ENCODE results near the gene CAMKK1.

Gene CAMKK1

GRCh38 chr17:3926860-3927627 lies 34.2 kb upstream of the CAMKK1 start:
- Histone ChIP-seq H3K4me3 (ENCODE audit: low read length) (no peak overlapping the region), H3K27ac (ENCODE audit: low read length) (no peak overlapping the region), H3K9me3 (ENCODE audit: control insufficient read depth, insufficient read depth, low read length) (no peaks in the 10 kb centered on the region), H3K4me1 (ENCODE audit: control insufficient read depth, insufficient read depth, low read length) (no peaks in the 10 kb centered on the region), H3K36me3 (ENCODE audit: control insufficient read depth, insufficient read depth, low read length) (no peaks in the 10 kb centered on the region), H3K27me3 (ENCODE audit: control insufficient read depth, insufficient read depth, low read length) (no peaks in the 10 kb centered on the region)
- DNase-seq (ENCODE audit: low read depth, low spot score) = no peak
- no CpG with 5 or more reads among the region's 16 CpGs for WGBS (ENCODE audit: insufficient coverage, insufficient read length)

- DNase-seq (ENCODE audit: low read depth, low spot score) = no peak
- no peak overlapping the region for H3K4me3 ChIP-seq (ENCODE audit: low read length)
- no CpG with 5 or more reads among the region's 17 CpGs for WGBS (ENCODE audit: insufficient coverage, insufficient read length)
- no peaks in the 10 kb centered on the region for H3K27me3 ChIP-seq (ENCODE audit: control insufficient read depth, insufficient read depth, low read length)
- no peaks in the 10 kb centered on the region for H3K9me3 ChIP-seq (ENCODE audit: control insufficient read depth, insufficient read depth, low read length)
- H3K27ac ChIP-seq (ENCODE audit: low read length) = no peak overlapping the region
- H3K4me1 ChIP-seq (ENCODE audit: control insufficient read depth, insufficient read depth, low read length) = no peaks in the 10 kb centered on the region
- no peaks in the 10 kb centered on the region for H3K36me3 ChIP-seq (ENCODE audit: control insufficient read depth, insufficient read depth, low read length)
Measured at GRCh38 chr17:3925684-3926485, 33.0 kb upstream of the CAMKK1 start.

- Histone ChIP-seq H3K4me3 (ENCODE audit: low read length) (no peak overlapping the region), H3K27ac (ENCODE audit: low read length) (no peak overlapping the region), H3K9me3 (ENCODE audit: control insufficient read depth, insufficient read depth, low read length) (no peaks in the 10 kb centered on the region), H3K27me3 (ENCODE audit: control insufficient read depth, insufficient read depth, low read length) (no peaks in the 10 kb centered on the region), H3K36me3 (ENCODE audit: control insufficient read depth, insufficient read depth, low read length) (no peaks in the 10 kb centered on the region), H3K4me1 (ENCODE audit: control insufficient read depth, insufficient read depth, low read length) (no peaks in the 10 kb centered on the region)
- no peak for DNase-seq (ENCODE audit: low read depth, low spot score)
- WGBS (ENCODE audit: insufficient coverage, insufficient read length) = no CpG with 5 or more reads among the region's 40 CpGs
Measured at GRCh38 chr17:3924512-3925350, 31.9 kb upstream of the CAMKK1 start.

- H3K36me3 ChIP-seq (ENCODE audit: control insufficient read depth, insufficient read depth, low read length) = no peaks in the 10 kb centered on the region
Measured at GRCh38 chr17:3923466-3924190, 30.8 kb upstream of the CAMKK1 start.

DNA sequence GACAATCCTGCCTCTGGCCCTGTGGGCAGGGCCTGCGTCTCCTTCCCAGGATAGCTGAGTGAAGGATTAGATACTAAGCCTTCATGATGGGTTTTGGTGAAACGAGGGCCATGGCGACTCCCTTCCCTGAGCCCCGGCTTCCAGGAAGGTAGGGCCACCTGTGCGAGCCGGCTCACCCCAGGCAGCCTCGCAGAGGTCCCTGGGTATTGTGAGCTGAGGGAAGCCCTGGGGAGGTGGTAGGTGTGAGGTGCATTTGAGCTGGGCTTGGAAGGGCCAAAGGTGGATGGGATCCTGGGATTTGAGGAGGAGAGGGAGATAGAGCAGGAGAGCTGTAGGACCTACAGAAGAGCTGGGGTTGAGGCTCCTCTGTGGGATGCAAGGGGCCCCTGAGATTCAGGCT lies 29.9 kb upstream of the CAMKK1 start:
- no CpG with 5 or more reads among the region's 7 CpGs for WGBS (ENCODE audit: insufficient coverage, insufficient read length)
- Histone ChIP-seq H3K27ac (ENCODE audit: low read length) (no peak overlapping the region), H3K9me3 (ENCODE audit: control insufficient read depth, insufficient read depth, low read length) (no peaks in the 10 kb centered on the region), H3K36me3 (ENCODE audit: control insufficient read depth, insufficient read depth, low read length) (no peaks in the 10 kb centered on the region), H3K4me1 (ENCODE audit: control insufficient read depth, insufficient read depth, low read length) (no peaks in the 10 kb centered on the region; the same call in 1 of the 2 replicates), H3K27me3 (ENCODE audit: control insufficient read depth, insufficient read depth, low read length) (no peaks in the 10 kb centered on the region), H3K4me3 (ENCODE audit: low read length) (no peak overlapping the region)
- DNase-seq (ENCODE audit: low read depth, low spot score) = no peak

More at GRCh38 chr17:3923466-3924190, 30.8 kb upstream of the CAMKK1 start:
- no peak overlapping the region for H3K4me3 ChIP-seq (ENCODE audit: low read length)
- no peaks in the 10 kb centered on the region for H3K4me1 ChIP-seq (ENCODE audit: control insufficient read depth, insufficient read depth, low read length)
- H3K27ac ChIP-seq (ENCODE audit: low read length) = no peak overlapping the region
- no CpG with 5 or more reads among the region's 18 CpGs for WGBS (ENCODE audit: insufficient coverage, insufficient read length)
- no peak for DNase-seq (ENCODE audit: low read depth, low spot score)
- H3K9me3 ChIP-seq (ENCODE audit: control insufficient read depth, insufficient read depth, low read length) = no peaks in the 10 kb centered on the region
- H3K27me3 ChIP-seq (ENCODE audit: control insufficient read depth, insufficient read depth, low read length) = no peaks in the 10 kb centered on the region

DNA sequence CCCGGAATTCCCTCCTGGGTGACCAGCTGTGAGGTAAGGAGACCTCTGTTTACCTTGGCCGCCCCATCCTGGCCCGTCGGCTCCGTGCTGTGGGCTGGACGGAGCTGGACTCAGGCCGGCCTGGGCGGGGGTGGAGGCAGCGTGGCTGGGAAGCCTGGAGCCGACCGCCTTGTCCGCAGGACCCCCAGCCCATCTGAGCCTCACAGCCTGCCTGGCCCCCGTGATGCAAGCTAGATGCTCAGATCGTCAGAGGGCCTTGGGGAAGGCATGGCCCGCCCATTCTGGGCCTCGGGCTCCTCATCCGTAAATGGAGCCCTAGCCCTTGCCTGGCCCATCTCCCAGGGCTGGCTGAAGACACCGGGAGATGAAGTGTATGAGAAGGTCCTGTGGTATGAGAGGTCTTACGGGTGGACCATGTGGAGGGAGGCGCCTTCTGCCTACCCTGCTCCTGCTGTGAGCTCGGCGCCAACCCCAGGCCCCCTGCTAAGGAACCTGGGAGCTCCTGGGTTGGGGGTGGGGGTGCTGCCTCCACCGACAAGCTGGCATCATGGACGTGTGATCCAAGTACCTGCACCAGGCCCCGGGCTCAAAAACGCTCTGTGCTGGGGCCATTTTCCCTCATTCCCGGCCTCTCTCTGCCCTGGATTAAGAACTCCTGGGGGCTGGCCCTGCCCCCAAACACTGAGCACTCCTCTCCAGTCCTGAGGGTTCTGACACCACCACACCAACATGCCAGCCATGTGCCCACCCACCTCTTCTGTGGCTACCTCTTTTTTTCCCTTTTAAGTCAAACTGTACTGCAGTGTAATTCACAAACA lies 28.9 kb upstream of the CAMKK1 start:
- Histone ChIP-seq H3K27me3 (ENCODE audit: control insufficient read depth, insufficient read depth, low read length) (no peaks in the 10 kb centered on the region), H3K27ac (ENCODE audit: low read length) (no peak overlapping the region), H3K9me3 (ENCODE audit: control insufficient read depth, insufficient read depth, low read length) (no peaks in the 10 kb centered on the region), H3K36me3 (ENCODE audit: control insufficient read depth, insufficient read depth, low read length) (no peaks in the 10 kb centered on the region), H3K4me3 (ENCODE audit: low read length) (no peak overlapping the region), H3K4me1 (ENCODE audit: control insufficient read depth, insufficient read depth, low read length) (no peaks in the 10 kb centered on the region; the same call in 1 of the 2 replicates)
- WGBS (ENCODE audit: insufficient coverage, insufficient read length) = no CpG with 5 or more reads among the region's 27 CpGs
- no peak for DNase-seq (ENCODE audit: low read depth, low spot score)

- no peak for DNase-seq (ENCODE audit: low read depth, low spot score)
- H3K4me1 ChIP-seq (ENCODE audit: control insufficient read depth, insufficient read depth, low read length) = no peaks in the 10 kb centered on the region; the same call in 1 of the 2 replicates
- no peaks in the 10 kb centered on the region for H3K36me3 ChIP-seq (ENCODE audit: control insufficient read depth, insufficient read depth, low read length)
- H3K4me3 ChIP-seq (ENCODE audit: low read length) = no peak overlapping the region
- H3K9me3 ChIP-seq (ENCODE audit: control insufficient read depth, insufficient read depth, low read length) = no peaks in the 10 kb centered on the region
- no peak overlapping the region for H3K27ac ChIP-seq (ENCODE audit: low read length)
- H3K27me3 ChIP-seq (ENCODE audit: control insufficient read depth, insufficient read depth, low read length) = no peaks in the 10 kb centered on the region
- WGBS (ENCODE audit: insufficient coverage, insufficient read length) = no CpG with 5 or more reads among the region's 16 CpGs
Measured at GRCh38 chr17:3921006-3921405, 28.2 kb upstream of the CAMKK1 start.

DNA sequence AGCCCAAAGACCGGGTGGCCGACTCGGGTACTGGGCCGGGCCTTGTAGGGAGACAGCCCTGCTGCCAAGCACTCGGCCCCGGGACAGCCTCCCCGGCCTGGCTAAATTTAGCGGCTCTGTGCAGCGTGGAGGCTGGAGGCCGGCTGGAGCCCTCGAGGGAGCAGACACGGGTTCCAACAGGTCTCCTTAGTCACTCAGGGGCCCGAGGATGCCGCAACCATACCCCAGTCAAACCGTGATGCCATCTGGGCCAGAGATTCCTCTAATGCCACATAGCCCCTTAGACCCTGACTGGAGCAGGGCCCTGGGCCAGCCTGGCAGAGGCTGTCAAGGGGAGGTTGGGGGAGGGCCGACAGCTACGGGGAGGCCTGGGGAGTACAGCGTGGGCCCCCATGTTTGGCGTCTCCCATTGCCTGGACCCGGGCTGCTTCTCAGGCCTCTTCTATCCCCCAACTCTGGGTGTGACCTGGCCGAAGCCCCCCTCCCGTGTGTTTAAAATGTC lies 26.3 kb upstream of the CAMKK1 start:
- no CpG with 5 or more reads among the region's 22 CpGs for WGBS (ENCODE audit: insufficient coverage, insufficient read length)
- H3K27ac ChIP-seq (ENCODE audit: low read length) = no peak overlapping the region

DNA sequence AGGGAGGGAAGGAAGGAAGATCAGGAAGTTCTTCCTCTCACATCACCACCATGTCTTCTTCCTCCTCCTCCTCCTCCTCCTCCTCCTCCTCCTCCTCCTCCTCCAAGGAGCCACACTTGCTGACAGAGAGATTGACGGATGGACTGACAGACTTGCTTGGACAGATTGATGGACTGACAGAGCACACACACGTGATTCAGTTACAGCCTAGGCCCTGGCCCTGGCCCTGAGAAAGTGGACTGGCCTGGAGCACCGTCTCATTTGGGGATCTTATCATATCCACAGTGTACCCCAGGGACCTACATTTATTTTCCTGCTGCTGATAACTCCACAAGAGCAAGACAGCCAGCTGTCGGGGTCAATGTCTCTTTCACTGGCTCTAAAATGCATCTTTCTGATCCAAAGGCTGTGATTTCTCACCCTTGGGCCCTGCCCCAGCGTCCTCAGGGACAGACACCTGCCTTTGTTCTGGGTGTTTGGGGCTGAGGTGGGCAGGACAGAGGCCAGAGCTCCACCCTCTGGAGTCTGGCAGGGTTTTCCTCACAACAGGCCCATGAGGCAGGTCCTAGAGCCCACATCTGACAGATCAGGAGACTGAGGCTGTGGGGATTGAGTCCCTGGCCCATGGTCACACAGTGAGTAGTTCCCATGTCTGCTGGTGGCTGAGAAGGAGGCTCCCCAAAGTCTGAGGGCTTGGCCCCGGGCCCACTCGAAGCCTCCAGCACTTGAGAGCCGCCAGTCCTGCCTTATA lies 25.7 kb upstream of the CAMKK1 start:
- no peak overlapping the region for H3K27ac ChIP-seq (ENCODE audit: low read length)
- no peaks in the 10 kb centered on the region for H3K27me3 ChIP-seq (ENCODE audit: control insufficient read depth, insufficient read depth, low read length)
- no peak overlapping the region for H3K4me3 ChIP-seq (ENCODE audit: low read length)
- no peaks in the 10 kb centered on the region for H3K36me3 ChIP-seq (ENCODE audit: control insufficient read depth, insufficient read depth, low read length)
- no CpG with 5 or more reads among the region's 8 CpGs for WGBS (ENCODE audit: insufficient coverage, insufficient read length)
- DNase-seq (ENCODE audit: low read depth, low spot score) = no peak
- no peaks in the 10 kb centered on the region; the same call in 1 of the 2 replicates for H3K4me1 ChIP-seq (ENCODE audit: control insufficient read depth, insufficient read depth, low read length)
- H3K9me3 ChIP-seq (ENCODE audit: control insufficient read depth, insufficient read depth, low read length) = no peaks in the 10 kb centered on the region

More for the DNA sequence above, 26.3 kb upstream of the CAMKK1 start:
- no peaks in the 10 kb centered on the region for H3K36me3 ChIP-seq (ENCODE audit: control insufficient read depth, insufficient read depth, low read length)
- no peaks in the 10 kb centered on the region for H3K9me3 ChIP-seq (ENCODE audit: control insufficient read depth, insufficient read depth, low read length)
- no peak for DNase-seq (ENCODE audit: low read depth, low spot score)
- no peaks in the 10 kb centered on the region for H3K27me3 ChIP-seq (ENCODE audit: control insufficient read depth, insufficient read depth, low read length)
- H3K4me3 ChIP-seq (ENCODE audit: low read length) = no peak overlapping the region
- H3K4me1 ChIP-seq (ENCODE audit: control insufficient read depth, insufficient read depth, low read length) = no peaks in the 10 kb centered on the region; the same call in 1 of the 2 replicates

All from iPS DF 6.9 (cell line).